GM21619 (cell line): Measurements from ENCODE around the gene HSPB3.
"Not testable (repeated sequence)": the region's sequence is repeated elsewhere in the genome, so short reads cannot be mapped to it uniquely, and the experiment has no call there.

Experiments used
- ATAC-seq: cut with Tn5 transposase; IDR thresholded peaks from one replicate; pipeline ENCODE4 v1.9.1; 2021; ENCODE audit not compliant: unreplicated experiment

The HSPB3 gene, protein sequence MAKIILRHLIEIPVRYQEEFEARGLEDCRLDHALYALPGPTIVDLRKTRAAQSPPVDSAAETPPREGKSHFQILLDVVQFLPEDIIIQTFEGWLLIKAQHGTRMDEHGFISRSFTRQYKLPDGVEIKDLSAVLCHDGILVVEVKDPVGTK

GRCh38 chr5:54455413-54456157 lies at the start of gene HSPB3:
Gene HSPB3, plus strand, starts transcription at chr5:54455699. Its CDS starts 91 bp downstream, at chr5:54455790.
- ATAC-seq: no peak

- ATAC-seq: no peak
Observed at GRCh38 chr5:54411176-54411575, 44.3 kb upstream of the HSPB3 start.

GRCh38 chr5:54412913-54413312 lies 42.6 kb upstream of the HSPB3 start:
- ATAC-seq: no peak

- ATAC-seq: no peak
Observed at GRCh38 chr5:54415147-54415546, 40.4 kb upstream of the HSPB3 start.

DNA sequence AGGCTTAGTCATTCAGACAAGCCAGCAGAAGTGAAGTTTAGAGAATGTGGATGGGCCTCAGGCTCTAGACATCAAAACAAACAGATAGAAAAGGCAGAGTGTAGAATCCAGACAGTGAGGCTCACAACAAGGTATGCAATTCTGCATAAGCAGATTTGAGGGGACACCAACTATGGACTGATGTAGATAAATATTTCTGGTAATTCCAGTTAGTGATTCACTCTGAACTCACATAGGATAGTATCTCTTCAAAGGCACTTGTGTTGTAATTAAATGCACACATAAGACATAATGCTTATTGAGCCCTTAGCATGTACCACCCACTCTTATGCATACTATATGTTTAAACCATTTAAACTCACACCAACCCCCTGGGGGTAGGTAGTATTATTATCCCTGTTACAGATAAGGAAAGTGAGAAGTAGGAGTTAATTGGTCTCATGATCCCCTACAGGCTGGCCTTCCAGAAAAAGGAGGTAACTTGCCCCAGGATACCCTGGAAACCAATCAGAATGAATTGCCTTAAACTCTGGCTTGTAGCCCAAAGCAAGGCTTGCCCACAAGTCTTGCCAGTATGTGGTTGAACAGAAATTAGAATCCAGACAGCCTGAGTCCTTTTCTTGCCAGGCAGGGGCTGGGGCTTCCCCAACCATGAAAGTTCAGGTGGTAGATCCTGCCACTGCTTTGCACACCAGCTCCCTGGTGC lies 39.5 kb upstream of the HSPB3 start:
- no peak for ATAC-seq

DNA sequence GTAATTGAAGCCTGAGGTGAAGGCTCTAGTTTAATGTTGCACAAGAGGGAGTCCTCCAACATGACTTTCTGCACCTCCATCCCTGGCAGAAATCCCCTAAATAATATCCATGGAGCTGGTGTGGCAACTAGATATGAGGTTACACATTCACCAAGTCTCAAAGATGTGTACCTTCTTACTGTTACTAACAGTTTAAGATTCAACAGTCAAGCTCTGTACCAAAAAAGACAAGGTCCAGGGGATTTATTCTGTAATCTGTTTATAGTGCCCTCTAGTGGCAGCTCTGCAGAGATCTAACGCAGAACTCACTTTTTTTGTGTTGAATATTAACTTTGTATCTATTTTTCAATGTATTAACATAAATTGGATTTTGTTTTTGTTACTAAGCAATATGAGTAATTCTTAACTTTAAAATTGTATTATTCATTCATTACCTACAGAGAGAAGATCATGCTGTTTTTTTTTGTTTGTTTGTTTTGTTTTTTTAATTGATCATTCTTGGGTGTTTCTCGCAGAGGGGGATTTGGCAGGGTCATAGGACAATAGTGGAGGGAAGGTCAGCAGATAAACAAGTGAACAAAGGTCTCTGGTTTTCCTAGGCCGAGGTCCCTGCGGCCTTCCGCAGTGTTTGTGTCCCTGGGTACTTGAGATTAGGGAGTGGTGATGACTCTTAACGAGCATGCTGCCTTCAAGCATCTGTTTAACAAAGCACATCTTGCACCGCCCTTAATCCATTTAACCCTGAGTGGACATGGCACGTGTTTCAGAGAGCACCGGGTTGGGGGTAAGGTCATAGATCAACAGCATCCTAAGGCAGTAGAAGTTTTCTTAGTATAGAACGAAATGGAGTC lies 35.7 kb upstream of the HSPB3 start:
- not testable (repeated sequence) for ATAC-seq

DNA sequence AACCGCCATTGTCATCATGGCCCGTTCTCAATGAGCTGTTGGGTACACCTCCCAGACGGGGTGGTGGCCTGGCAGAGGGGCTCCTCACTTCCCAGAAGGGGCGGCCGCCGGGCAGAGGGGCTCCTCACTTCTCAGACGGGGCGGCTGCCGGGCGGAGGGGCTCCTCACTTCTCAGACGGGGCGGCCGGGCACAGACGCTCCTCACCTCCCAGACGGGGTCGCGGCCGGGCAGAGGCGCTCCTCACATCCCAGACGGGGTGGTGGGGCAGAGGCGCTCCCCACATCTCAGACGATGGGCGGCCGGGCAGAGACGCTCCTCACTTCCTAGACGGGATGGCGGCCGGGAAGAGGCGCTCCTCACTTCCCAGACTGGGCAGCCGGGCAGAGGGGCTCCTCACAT lies 35.0 kb upstream of the HSPB3 start:
- ATAC-seq: not testable (repeated sequence)

DNA sequence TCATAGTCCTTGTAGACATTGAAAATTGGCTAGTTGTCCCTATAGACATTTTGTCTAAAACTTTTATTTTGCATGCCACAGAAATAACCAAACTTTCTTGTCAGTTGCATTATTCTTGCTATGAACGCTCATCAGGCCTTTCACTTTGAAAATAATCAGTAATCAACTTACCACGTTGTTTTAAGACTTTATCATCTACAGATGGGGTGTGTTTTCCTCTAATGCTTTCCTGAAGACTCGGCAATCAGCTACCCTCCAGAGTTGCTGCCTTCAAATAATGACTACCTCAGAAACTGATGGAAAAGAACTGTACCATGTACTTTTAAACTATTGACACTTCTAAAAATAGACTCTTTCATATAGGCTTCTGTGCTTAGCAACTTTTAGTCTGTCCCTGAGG lies 33.5 kb upstream of the HSPB3 start:
- ATAC-seq: no peak

- no peak for ATAC-seq
Observed at GRCh38 chr5:54425258-54425657, 30.2 kb upstream of the HSPB3 start.

DNA sequence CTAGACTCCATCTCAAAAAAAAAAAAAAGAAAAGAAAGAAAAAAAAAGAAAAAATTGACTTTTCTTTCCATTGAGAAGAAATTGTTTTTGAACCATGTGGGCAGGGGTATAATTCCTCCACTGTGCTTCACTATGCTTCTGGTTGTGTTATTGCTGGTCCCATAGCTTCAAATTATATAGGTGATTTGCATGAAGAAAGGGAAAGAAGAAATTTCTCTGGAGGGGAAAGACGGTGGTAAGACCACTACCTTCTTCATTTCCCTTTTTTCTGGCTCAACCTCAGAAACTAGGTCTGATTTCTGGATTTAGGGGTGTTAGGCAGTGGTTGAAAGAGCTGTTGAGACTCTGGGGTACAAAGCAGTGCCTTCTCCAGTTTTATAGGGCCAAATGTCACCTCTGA lies 29.3 kb upstream of the HSPB3 start:
- ATAC-seq: no peak

DNA sequence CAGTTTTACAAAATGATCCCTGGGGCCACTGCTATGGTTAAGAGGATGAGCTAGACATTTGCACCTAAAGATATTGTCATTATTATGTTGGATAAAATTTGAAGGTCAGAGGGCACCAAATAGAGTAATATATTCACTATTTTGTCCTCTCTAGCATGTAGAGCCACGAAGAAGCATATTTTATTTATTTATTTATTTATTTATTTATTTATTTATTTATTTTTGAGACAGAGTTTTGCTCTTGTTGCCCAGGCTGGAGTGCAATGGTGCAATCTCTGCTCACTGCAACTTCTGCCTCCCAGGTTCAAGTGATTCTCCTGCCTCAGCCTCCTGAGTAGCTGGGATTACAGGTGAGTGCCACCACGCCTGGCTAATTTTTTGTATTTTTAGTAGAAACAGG lies 20.8 kb upstream of the HSPB3 start:
- ATAC-seq: not testable (repeated sequence)

- no peak for ATAC-seq
Observed at GRCh38 chr5:54438620-54439389, 16.7 kb upstream of the HSPB3 start.

DNA sequence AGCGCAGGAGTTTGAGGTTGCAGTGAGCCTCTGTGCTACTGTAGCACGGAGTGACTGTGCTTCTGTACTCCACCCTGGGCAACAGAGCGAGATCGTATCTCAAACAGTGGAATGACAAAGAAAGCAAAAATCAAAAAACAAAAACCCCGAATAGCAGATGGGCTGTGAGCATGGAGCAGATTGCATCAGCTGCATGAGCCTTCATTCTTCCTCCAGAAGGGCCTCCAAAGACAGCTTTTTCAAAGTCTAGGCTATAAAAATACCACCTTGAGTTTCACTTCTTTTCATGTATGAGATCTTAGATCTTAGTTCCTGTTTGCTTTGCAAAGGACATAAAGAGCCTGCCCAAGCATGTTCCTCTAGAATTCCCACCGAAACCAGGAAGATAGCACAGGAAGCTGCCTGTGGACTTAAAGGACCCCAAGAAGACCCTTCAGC lies 15.0 kb upstream of the HSPB3 start:
- ATAC-seq: peak; percentile 88

DNA sequence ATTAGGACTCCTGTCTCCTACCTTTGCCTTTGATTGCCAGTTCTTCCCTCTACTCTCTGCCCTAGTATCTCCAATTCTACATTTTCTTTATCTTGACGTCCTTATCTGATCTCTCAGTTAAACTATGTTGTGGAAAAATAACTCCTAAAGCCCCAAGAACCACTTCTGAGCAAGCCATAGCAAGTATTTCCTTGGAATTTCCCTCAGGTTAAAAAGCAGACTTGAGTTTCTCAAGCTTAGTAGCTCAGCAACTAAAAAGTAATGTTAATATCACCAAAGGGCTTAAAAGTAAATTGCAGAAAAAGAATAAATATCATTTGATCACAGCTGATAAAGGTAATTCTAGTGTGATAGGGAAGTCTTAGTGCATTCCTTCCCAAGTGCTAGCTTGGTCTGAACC lies 13.2 kb upstream of the HSPB3 start:
- ATAC-seq: no peak

DNA sequence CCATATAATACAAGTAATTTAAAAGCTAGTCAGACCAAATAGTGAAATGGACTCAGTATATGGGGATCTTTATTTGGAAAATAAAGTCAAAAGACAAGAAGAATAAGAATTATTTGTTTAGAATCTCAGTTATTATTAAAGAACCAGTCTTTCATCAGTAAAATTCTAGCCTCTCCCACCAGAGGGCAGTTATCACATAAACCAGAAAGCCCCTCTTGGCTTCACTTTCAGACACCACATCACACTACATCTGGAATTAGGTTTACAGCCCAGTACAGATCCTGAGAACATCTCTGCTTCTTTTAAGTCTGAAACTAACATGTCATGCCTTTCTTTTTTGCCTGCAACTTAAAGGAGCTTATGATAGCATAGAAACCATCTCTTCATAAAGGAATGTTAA lies 12.2 kb upstream of the HSPB3 start:
- ATAC-seq: no peak

GRCh38 chr5:54445691-54446378 lies 9.7 kb upstream of the HSPB3 start:
- ATAC-seq: no peak

DNA sequence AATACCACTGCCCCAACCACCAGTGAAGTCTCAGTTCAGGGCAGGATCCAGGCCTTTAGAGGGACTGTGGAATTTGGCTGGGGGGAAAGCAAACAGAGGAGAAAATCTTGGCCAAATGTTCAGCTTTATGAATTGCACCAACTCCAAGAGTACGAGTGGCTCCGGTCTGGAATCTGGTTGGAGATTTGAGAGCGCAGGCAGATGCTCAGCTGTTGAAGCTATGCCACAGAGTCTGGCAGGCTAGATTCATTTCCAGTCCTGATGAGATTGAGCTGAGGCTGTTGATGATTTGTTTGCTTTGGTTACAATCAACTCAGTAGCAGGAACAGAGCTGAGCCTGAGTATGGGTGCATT lies 9.1 kb upstream of the HSPB3 start:
- ATAC-seq: no peak

- ATAC-seq: no peak
Observed at GRCh38 chr5:54449923-54450322, 5.6 kb upstream of the HSPB3 start.

DNA sequence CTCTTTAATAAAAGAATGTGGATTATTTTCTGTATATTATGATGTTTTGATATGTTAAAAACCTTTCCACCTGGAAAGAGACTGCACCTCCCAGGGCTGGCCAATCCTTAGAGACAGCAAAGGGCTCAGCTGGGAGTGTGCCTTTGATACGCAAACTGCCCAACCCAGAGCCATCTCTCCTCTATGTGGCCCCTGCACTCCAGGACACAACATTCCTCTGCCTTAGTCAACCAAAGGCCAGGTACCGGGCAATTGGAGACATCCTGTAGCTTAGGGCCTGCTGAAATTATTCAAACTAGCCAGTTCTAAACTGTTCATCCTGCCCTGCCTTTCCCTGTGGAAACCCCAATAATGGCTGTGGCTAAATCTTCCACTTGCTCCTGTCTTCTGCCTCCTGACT lies 5.0 kb upstream of the HSPB3 start:
- ATAC-seq: no peak

DNA sequence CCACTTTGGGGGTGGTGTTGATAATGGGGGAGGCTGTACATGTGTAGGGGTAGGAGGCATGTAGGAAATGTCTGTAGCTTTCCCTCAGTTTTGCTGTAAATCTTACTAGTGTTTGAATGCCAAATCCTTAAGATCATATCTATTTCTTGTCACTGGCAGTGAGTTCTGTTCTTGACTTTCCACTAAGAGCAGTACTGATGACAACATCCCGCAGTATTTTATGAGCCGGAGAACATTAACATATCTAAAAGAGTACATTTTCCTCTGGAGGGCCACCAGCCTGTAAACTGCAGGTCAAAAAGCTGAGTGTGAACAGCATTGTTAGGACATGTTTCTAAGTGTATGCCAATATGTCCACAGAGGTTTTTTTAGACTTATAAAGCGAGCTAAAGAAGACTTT lies 2.5 kb upstream of the HSPB3 start:
- no peak for ATAC-seq
